Measurements from ENCODE around the gene TYK2. TPM values are rescaled to one million over a fixed set of nuclear protein-coding genes. Genes with fewer than 3 reads are reported as not detected.
"Not testable (repeated sequence)": the region's sequence is repeated elsewhere in the genome, so short reads cannot be mapped to it uniquely, and the experiment has no call there.

The TYK2 gene
- total RNA-seq, 6 experiments from 2014 or later, result 63.9 to 106 (median 72.9) TPM

DNA sequence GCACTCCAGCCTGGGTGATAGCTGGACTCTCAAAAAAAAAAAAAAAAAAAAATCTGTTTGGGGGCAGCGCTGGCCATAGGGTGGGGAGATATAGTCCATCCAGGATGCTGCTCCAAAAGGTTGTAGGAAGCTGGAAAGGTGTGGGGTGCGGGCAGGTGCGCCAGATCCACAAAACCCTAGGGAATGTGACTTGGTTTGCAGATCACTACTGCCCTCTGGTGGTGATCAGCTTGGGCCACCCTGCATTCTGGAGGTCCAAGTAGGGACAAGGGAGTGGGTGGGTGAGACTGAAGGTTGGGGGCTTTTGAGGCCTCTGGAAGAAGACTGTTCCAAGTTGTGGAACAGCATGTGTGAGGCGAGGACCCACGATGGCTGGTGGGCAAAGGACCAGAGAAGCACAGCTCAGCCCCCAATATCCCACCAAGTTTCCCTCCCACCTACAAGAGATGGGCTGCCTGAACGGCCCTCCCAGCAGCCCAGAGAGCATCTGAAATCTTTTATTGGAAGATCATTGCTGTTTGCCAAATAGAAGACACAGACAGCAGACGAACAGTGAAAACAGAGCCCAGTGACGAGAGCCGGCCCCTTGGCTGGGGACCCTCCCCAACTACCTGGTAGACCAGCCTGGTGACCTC, 10.4 kb upstream of the TYK2 start:
- no peak overlapping the region for H3K4me3 ChIP-seq
- 0% methylated on average over 3 of the region's 9 CpGs for WGBS (ENCODE audit: insufficient coverage, low coverage, low lambda C conversion rate, missing lambda C conversion rate)
- H3K36me3 ChIP-seq, result peaks cover 0 to 39% (median 9%) of the 10 kb centered on the region in 4 donors
- H3K9me3 ChIP-seq, result no peaks in the 10 kb centered on the region
- ATAC-seq, result peak; percentile 77 to 84 (median 78)
- no peak overlapping the region for H3K27ac ChIP-seq
- TF ChIP-seq CTCF (IDR thresholded peaks at IDR 0.05) (peak; percentile 76 to 81 (median 80)), POLR2A (IDR thresholded peaks at IDR 0.05) (no peak)
- peak; percentile 57 to 74 (median 73) for DNase-seq
- H3K27me3 ChIP-seq, result no peaks in the 10 kb centered on the region
- H3K4me1 ChIP-seq, result no peaks in the 10 kb centered on the region
- intact Hi-C loops (cut with DNase I), result loop anchor here (5.0 kb wide), 2 partner anchors 118 to 133 kb away; partner anchors contain the start of gene ICAM1 (in 1 of the 2)

DNA sequence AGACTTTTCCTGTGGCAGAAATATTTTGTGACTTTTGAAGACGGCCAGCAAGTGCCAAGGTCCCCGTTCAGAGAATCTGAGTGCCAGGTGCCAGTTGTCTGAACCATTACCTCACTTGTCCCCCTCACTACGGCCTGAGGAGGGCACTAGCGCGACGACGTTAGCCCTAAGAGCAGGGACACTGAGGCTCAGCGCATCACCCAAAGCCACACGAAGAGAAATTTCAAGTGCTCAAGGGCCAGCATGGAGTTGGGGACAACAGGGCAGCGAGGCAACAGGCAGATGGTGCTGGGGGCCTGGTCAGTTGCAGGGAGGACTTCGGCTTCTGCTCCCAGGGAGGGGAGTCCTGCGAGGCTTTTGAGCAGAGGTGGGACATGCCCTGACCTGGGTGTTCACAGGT, 9.5 kb upstream of the TYK2 start:
- Histone ChIP-seq H3K27ac (no peak overlapping the region), H3K4me3 (no peak overlapping the region), H3K4me1 (no peaks in the 10 kb centered on the region), H3K27me3 (no peaks in the 10 kb centered on the region), H3K9me3 (no peaks in the 10 kb centered on the region), H3K36me3 (peaks cover 0 to 34% (median 8%) of the 10 kb centered on the region in 4 donors)
- intact Hi-C loops (cut with DNase I), result loop anchor here (5.0 to 10.0 kb wide), 3 partner anchors 55 to 133 kb away; partner anchors contain the start of genes ICAM1 (in 1 of the 2), ICAM3 (in 1 of the 2) and RAVER1 (in 1 of the 2)
- TF ChIP-seq POLR2A (IDR thresholded peaks at IDR 0.05) (no peak), CTCF (IDR thresholded peaks at IDR 0.05) (peak in 1 of 4 donors; percentile 11)
- peak in 1 of 4 donors; percentile 14 for ATAC-seq
- DNase-seq, result no peak
- WGBS (ENCODE audit: insufficient coverage, low coverage, low lambda C conversion rate, missing lambda C conversion rate), result 32% methylated on average over 7 of the region's 12 CpGs

GRCh38 chr19:10388957-10389356, 8.6 kb upstream of the TYK2 start:
- DNase-seq (peak; percentile 81 to 89 (median 82)), ATAC-seq (peak; percentile 79 to 91 (median 82))
- intact Hi-C loops (cut with DNase I), result loop anchor here in 1 of 2 donors (10.0 kb wide), 1 partner anchor 54 kb away; the partner anchor contains the start of genes ICAM3 and RAVER1
- Histone ChIP-seq H3K27me3 (no peaks in the 10 kb centered on the region), H3K4me1 (no peaks in the 10 kb centered on the region), H3K9me3 (no peaks in the 10 kb centered on the region), H3K36me3 (peaks cover 0 to 24% (median 6%) of the 10 kb centered on the region in 4 donors), H3K27ac (no peak overlapping the region), H3K4me3 (no peak overlapping the region)
- 0% methylated on average over 2 of the region's 3 CpGs for WGBS (ENCODE audit: insufficient coverage, low coverage, low lambda C conversion rate, missing lambda C conversion rate)
- TF ChIP-seq POLR2A (IDR thresholded peaks at IDR 0.05) (no peak), CTCF (IDR thresholded peaks at IDR 0.05) (peak; percentile 90 to 98 (median 92))

DNA sequence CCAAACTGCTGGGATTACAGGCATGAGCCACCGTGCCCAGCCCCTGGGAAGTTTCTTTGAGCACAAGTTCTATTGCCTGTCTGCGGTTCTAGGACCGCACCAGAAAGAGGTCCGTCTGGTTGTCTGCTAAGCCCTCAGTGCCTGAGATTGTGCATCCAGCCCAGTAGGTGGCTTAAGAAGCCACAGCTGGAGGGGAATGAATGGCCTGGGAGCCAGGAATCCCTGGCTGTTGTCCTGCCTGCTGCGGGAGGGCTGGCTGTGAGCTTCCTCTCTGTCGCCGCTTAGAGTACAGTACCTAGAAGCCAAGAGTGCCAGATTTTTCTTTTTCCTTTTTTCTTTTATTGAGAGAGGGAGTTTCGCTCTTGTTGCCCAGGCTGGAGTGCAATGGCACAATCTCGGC, 4.2 kb upstream of the TYK2 start:
- no peak overlapping the region for H3K27ac ChIP-seq
- intact Hi-C loops (cut with DNase I), result loop anchor here in 1 of 2 donors (10.0 kb wide), 1 partner anchor 50 kb away; the partner anchor contains the start of genes ICAM3 and RAVER1
- H3K36me3 ChIP-seq, result no peaks in the 10 kb centered on the region
- DNase-seq, result no peak
- H3K27me3 ChIP-seq, result no peaks in the 10 kb centered on the region
- peaks cover 0 to 3% (median under 1%) of the 10 kb centered on the region in 4 donors for H3K4me1 ChIP-seq
- 92% methylated on average over 4 of the region's 9 CpGs for WGBS (ENCODE audit: insufficient coverage, low coverage, low lambda C conversion rate, missing lambda C conversion rate)
- no peak for ATAC-seq
- no peak for TF ChIP-seq CTCF (IDR thresholded peaks at IDR 0.05)
- H3K4me3 ChIP-seq, result no peak overlapping the region
- H3K9me3 ChIP-seq, result no peaks in the 10 kb centered on the region

GRCh38 chr19:10383223-10383499, 2.8 kb upstream of the TYK2 start:
- not testable (repeated sequence) for ATAC-seq

More at GRCh38 chr19:10383223-10383499, 2.8 kb upstream of the TYK2 start:
- not testable (repeated sequence) for H3K9me3 ChIP-seq, H3K4me3 ChIP-seq, H3K27ac ChIP-seq, H3K36me3 ChIP-seq, DNase-seq, H3K4me1 ChIP-seq, H3K27me3 ChIP-seq
- whole genome bisulfite sequencing (ENCODE audit: insufficient coverage, low coverage, low lambda C conversion rate, missing lambda C conversion rate), result 61% methylated on average over 7 of the region's 8 CpGs
- intact Hi-C loops (cut with DNase I), result loop anchor here in 1 of 2 donors (10.0 kb wide), 1 partner anchor 48 kb away; the partner anchor contains the start of genes ICAM3 and RAVER1
